Liver (tissue), 9 donors: Measurements from ENCODE around the gene HIVEP3. TPM values are rescaled to one million over a fixed set of nuclear protein-coding genes. Genes with fewer than 3 reads are reported as not detected.

Experiments used
- DNase-seq: peaks from one replicate; pipeline ENCODE4 v3.0.0-alpha.2; 2017; ENCODE audit warnings: low spot score
- H3K27ac ChIP-seq, 2 donors: one replicate each; pipeline ENCODE4 v1.7.0; 2013; ENCODE audit warnings: inconsistent platforms in 2 of 2, low read length in 2 of 2, control low read depth in 1 of 2, low read depth in 1 of 2, mild to moderate bottlenecking in 1 of 2
- H3K27me3 ChIP-seq, 4 donors: one replicate each; pipeline versions ENCODE4 v1.6.1 to v1.7.0; 2013; ENCODE audit warnings: low read length in 3 of 4, inconsistent platforms in 1 of 4, mild to moderate bottlenecking in 1 of 4, moderate library complexity in 1 of 4; ENCODE audit not compliant: control insufficient read depth in 4 of 4, insufficient read depth in 4 of 4
- H3K36me3 ChIP-seq, 4 donors: one replicate each; pipeline versions ENCODE4 v1.6.1 to v1.7.0; 2013; ENCODE audit warnings: low read length in 3 of 4, mild to moderate bottlenecking in 3 of 4, low read depth in 1 of 4, moderate library complexity in 1 of 4; ENCODE audit not compliant: control insufficient read depth in 4 of 4, insufficient read depth in 3 of 4
- H3K4me1 ChIP-seq, 4 donors: one replicate each; pipeline versions ENCODE4 v1.6.1 to v1.7.0; 2013; ENCODE audit warnings: low read length in 3 of 4, mild to moderate bottlenecking in 3 of 4, moderate library complexity in 1 of 4; ENCODE audit not compliant: control insufficient read depth in 4 of 4, insufficient read depth in 4 of 4
- H3K4me3 ChIP-seq, 3 donors: one replicate each; pipeline versions ENCODE4 v1.6.1 to v1.7.0; 2013; ENCODE audit warnings: low read length in 3 of 3, control low read depth in 1 of 3, low read depth in 1 of 3, mild to moderate bottlenecking in 1 of 3
- H3K9ac ChIP-seq, 2 donors: one replicate each; pipeline ENCODE4 v1.7.0; 2013; ENCODE audit warnings: low read length in 2 of 2, mild to moderate bottlenecking in 2 of 2, moderate library complexity in 2 of 2, control low read depth in 1 of 2, low read depth in 1 of 2
- H3K9me3 ChIP-seq, 4 donors: one replicate each; pipeline versions ENCODE4 v1.6.1 to v1.7.0; 2013; ENCODE audit warnings: low read length in 3 of 4; ENCODE audit not compliant: control insufficient read depth in 4 of 4
- EGR1 ChIP-seq, 2 donors: IDR thresholded peaks; 2 replicates each; pipeline ENCODE4 v1.6.1; 2016 to 2018; ENCODE audit warnings: antibody characterized with exemption in 2 of 2, low read depth in 2 of 2
- FOXA1 ChIP-seq: IDR thresholded peaks from 2 replicates; pipeline ENCODE4 v1.6.1; 2016; ENCODE audit warnings: antibody characterized with exemption
- FOXA2 ChIP-seq: IDR thresholded peaks from 2 replicates; pipeline ENCODE4 v1.6.1; 2016; ENCODE audit warnings: antibody characterized with exemption
- GABPA ChIP-seq, 2 donors: IDR thresholded peaks in 1 of 2; conservative IDR thresholded peaks in 1 of 2; 2 replicates each; pipeline ENCODE4 v1.6.1; 2016; ENCODE audit warnings: antibody characterized with exemption in 2 of 2, mild to moderate bottlenecking in 1 of 2, moderate library complexity in 1 of 2
- HNF4A ChIP-seq, 2 donors: conservative IDR thresholded peaks; 2 replicates each; pipeline ENCODE4 v1.6.1; 2016; ENCODE audit warnings: antibody characterized with exemption in 2 of 2, mild to moderate bottlenecking in 2 of 2
- HNF4G ChIP-seq: IDR thresholded peaks from 2 replicates; pipeline ENCODE4 v1.6.1; 2016; ENCODE audit warnings: antibody characterized with exemption
- JUND ChIP-seq, 2 donors: IDR thresholded peaks; 2 replicates each; pipeline ENCODE4 v1.6.1; 2016; ENCODE audit warnings: antibody characterized with exemption in 2 of 2
- MAX ChIP-seq: IDR thresholded peaks from 2 replicates; pipeline ENCODE4 v1.6.1; 2016; ENCODE audit warnings: antibody characterized with exemption
- NR2F2 ChIP-seq: IDR thresholded peaks from 2 replicates; pipeline ENCODE4 v1.6.1; 2016; ENCODE audit warnings: antibody characterized with exemption
- RAD21 ChIP-seq, 2 donors: IDR thresholded peaks; 2 replicates each; pipeline ENCODE4 v1.6.1; 2016; ENCODE audit warnings: antibody characterized with exemption in 2 of 2, mild to moderate bottlenecking in 2 of 2
- REST ChIP-seq: IDR thresholded peaks from 2 replicates; pipeline ENCODE4 v1.6.1; 2016; ENCODE audit warnings: antibody characterized with exemption, mild to moderate bottlenecking
- RXRA ChIP-seq, 2 donors: IDR thresholded peaks; 2 replicates each; pipeline ENCODE4 v1.6.1; 2017 to 2018; ENCODE audit warnings: antibody characterized with exemption in 2 of 2, mild to moderate bottlenecking in 1 of 2
- SP1 ChIP-seq: IDR thresholded peaks from 2 replicates; pipeline ENCODE4 v1.6.1; 2018; ENCODE audit warnings: antibody characterized with exemption, mild to moderate bottlenecking
- TAF1 ChIP-seq: conservative IDR thresholded peaks from 2 replicates; pipeline ENCODE4 v1.6.1; 2016; ENCODE audit warnings: antibody characterized with exemption, mild to moderate bottlenecking
- YY1 ChIP-seq: IDR thresholded peaks from 2 replicates; pipeline ENCODE4 v1.6.1; 2016; ENCODE audit warnings: antibody characterized with exemption, mild to moderate bottlenecking
- WGBS: extraction: QIAGEN DNeasy Blood & Tissue Kit; methylation state at CpG from one replicate; pipeline ENCODE4 v1.1.7; 2013; 5-methylcytosine and 5-hydroxymethylcytosine counted together
- polyA plus RNA-seq, 2 donors: library from polyadenylated mRNA; stranded (reverse) in 1 of 2; unstranded in 1 of 2; fragments of 200-250 nt in 1 of 2; fragments of >200 nt in 1 of 2; fragmentation: Nextera tagmentation in 1 of 2; extraction: Ambion mirVana in 1 of 2; gene quantifications; one replicate each; pipeline versions ENCODE4 v1.2.1 to v1.2.3, GENCODE V29; 2013 to 2015
- total RNA-seq, 2 donors: library from RNA; depleted of rRNA; stranded (reverse); fragments of >200 nt; gene quantifications; one replicate each; pipeline ENCODE4 v1.2.3, GENCODE V29; 2014
- TF ChIP-seq, protein P1 (sequence below): fragments of 150-350 bp; IDR thresholded peaks from 2 replicates; pipeline ENCODE4 v1.5.1; 2017; ENCODE audit warnings: improper control_type of control experiment, low read depth, low read length; ENCODE audit not compliant: missing input control
- TF ChIP-seq, protein P2 (sequence below): IDR thresholded peaks from 2 replicates; pipeline ENCODE4 v1.6.1; 2016; ENCODE audit warnings: antibody characterized with exemption
- TF ChIP-seq, protein P3 (sequence below): IDR thresholded peaks from 2 replicates; pipeline ENCODE4 v1.6.1; 2016; ENCODE audit warnings: antibody characterized with exemption
- donor health status: healthy.
- donor health status: healthy.
- donor health status: healthy.
- donor health status: healthy.
- donor health status: healthy.

Gene HIVEP3
- total and polyA plus RNA-seq, 4 donors = 0.93 to 1.6 (median 1.4) TPM

- Histone ChIP-seq H3K4me1 (no peaks in the 10 kb centered on the region), H3K27me3 (no peaks in the 10 kb centered on the region), H3K9me3 (peaks cover 0 to 10% (median 4%) of the 10 kb centered on the region in 4 donors), H3K9ac (no peak overlapping the region), H3K4me3 (no peak overlapping the region), H3K36me3 (no peaks in the 10 kb centered on the region), H3K27ac (no peak overlapping the region)
- 70% methylated on average over 4 of the region's 4 CpGs for WGBS
- no peak for DNase-seq
- TF ChIP-seq FOXA2 = no peak
- no peak for TF ChIP-seq NR2F2
- no peak for TF ChIP-seq GABPA (IDR thresholded peaks at IDR 0.05 in 1 of 2, conservative IDR thresholded peaks at IDR 0.05 in 1 of 2)
- TF ChIP-seq YY1 = no peak
- TF ChIP-seq HNF4A (conservative IDR thresholded peaks at IDR 0.05) = no peak
- TF ChIP-seq RAD21 (IDR thresholded peaks at IDR 0.05) = no peak
- TF ChIP-seq RXRA (IDR thresholded peaks at IDR 0.05) = no peak
- TF ChIP-seq SP1 = no peak
- TF ChIP-seq, protein P1, sequence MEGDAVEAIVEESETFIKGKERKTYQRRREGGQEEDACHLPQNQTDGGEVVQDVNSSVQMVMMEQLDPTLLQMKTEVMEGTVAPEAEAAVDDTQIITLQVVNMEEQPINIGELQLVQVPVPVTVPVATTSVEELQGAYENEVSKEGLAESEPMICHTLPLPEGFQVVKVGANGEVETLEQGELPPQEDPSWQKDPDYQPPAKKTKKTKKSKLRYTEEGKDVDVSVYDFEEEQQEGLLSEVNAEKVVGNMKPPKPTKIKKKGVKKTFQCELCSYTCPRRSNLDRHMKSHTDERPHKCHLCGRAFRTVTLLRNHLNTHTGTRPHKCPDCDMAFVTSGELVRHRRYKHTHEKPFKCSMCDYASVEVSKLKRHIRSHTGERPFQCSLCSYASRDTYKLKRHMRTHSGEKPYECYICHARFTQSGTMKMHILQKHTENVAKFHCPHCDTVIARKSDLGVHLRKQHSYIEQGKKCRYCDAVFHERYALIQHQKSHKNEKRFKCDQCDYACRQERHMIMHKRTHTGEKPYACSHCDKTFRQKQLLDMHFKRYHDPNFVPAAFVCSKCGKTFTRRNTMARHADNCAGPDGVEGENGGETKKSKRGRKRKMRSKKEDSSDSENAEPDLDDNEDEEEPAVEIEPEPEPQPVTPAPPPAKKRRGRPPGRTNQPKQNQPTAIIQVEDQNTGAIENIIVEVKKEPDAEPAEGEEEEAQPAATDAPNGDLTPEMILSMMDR = no peak
- TF ChIP-seq HNF4G = no peak
Measured at GRCh38 chr1:41762251-41762650, 156.5 kb downstream of the HIVEP3 start.

DNA sequence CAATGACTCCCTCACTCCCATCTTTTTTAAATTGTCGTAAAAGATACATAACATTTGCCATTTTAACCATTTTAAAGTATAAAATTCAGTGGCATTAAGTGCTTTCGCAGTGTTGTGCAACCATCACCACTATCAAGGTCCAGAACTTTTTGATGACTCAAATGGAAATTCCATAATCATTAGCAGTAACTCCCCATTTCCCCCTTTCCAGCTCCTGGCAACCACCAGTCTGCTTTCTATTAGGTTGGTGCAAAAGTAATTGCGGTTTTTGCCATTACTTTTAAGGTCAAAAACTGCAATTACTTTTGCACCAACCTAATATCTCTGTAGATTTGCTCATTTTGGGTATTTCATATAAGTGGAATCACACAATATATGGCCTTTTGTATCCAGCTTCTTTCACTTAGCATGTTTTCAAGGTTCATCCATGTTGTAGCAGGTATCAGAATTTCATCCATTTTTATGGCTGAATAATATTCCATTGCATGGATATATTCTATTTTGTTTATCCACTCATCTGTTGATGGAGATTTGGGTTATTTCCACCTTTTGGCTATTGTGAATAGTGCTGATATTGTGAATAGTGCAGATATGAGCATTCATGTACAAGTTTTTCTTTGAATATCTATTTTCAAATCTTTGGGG lies 159.7 kb downstream of the HIVEP3 start:
- TF ChIP-seq, protein P1 = no peak
- TF ChIP-seq SP1 (no peak), HNF4A (conservative IDR thresholded peaks at IDR 0.05) (no peak), NR2F2 (no peak), EGR1 (IDR thresholded peaks at IDR 0.05; ENCODE audit: low read depth in 2 of 2) (no peak), RXRA (IDR thresholded peaks at IDR 0.05) (no peak), GABPA (IDR thresholded peaks at IDR 0.05 in 1 of 2, conservative IDR thresholded peaks at IDR 0.05 in 1 of 2) (no peak), MAX (no peak), FOXA2 (no peak), TAF1 (no peak), REST (no peak), FOXA1 (no peak), HNF4G (no peak), YY1 (no peak), JUND (IDR thresholded peaks at IDR 0.05) (no peak)
- TF ChIP-seq, protein P2, sequence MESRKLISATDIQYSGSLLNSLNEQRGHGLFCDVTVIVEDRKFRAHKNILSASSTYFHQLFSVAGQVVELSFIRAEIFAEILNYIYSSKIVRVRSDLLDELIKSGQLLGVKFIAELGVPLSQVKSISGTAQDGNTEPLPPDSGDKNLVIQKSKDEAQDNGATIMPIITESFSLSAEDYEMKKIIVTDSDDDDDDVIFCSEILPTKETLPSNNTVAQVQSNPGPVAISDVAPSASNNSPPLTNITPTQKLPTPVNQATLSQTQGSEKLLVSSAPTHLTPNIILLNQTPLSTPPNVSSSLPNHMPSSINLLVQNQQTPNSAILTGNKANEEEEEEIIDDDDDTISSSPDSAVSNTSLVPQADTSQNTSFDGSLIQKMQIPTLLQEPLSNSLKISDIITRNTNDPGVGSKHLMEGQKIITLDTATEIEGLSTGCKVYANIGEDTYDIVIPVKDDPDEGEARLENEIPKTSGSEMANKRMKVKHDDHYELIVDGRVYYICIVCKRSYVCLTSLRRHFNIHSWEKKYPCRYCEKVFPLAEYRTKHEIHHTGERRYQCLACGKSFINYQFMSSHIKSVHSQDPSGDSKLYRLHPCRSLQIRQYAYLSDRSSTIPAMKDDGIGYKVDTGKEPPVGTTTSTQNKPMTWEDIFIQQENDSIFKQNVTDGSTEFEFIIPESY = no peak
- TF ChIP-seq, protein P3, sequence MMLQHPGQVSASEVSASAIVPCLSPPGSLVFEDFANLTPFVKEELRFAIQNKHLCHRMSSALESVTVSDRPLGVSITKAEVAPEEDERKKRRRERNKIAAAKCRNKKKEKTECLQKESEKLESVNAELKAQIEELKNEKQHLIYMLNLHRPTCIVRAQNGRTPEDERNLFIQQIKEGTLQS = no peak
- Histone ChIP-seq H3K27ac (no peak overlapping the region), H3K4me1 (no peaks in the 10 kb centered on the region), H3K4me3 (no peak overlapping the region), H3K9ac (no peak overlapping the region), H3K9me3 (peaks cover 0 to 10% (median 4%) of the 10 kb centered on the region in 4 donors), H3K27me3 (no peaks in the 10 kb centered on the region), H3K36me3 (no peaks in the 10 kb centered on the region)
- 84% methylated on average over 3 of the region's 3 CpGs for WGBS
- no peak for DNase-seq
